ENCODE measurements around the gene TIPARP.
"Not testable (repeated sequence)": the region's sequence is repeated elsewhere in the genome, so short reads cannot be mapped to it uniquely, and the experiment has no call there.

Gene TIPARP

GRCh38 chr3:156707588-156707987 is 33.2 kb downstream of the TIPARP start:
- DNase-seq (ENCODE audit: low read depth in 2 of 3, low spot score in 2 of 3) = no peak

DNA sequence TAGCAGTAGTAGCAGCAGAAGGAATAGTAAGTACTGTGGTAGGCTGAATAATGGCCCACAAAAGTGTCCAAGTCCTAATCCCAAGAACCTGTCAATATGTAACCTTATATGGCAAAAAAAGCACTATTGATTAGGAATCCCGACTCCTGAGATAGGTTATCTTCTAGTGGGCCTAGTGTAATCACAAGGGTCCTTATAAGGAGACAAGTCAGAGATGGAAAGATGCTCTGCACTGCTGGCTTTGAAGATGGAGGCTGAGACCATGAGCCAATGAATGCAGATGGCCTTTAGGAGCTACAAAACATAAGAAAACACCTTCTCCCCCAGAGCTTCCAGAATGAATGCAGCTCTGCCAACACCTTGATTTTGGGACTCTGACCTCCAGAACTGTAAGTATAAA is 36.0 kb downstream of the TIPARP start:
- no peak for DNase-seq (ENCODE audit: low read depth in 2 of 3, low spot score in 2 of 3)

GRCh38 chr3:156711113-156711512 is 36.7 kb downstream of the TIPARP start:
- no peak for DNase-seq (ENCODE audit: low read depth in 2 of 3, low spot score in 2 of 3)

GRCh38 chr3:156711944-156712343 is 37.6 kb downstream of the TIPARP start:
- DNase-seq (ENCODE audit: low read depth in 2 of 3, low spot score in 2 of 3) = not testable (repeated sequence)

- no peak for DNase-seq (ENCODE audit: low read depth in 2 of 3, low spot score in 2 of 3)
Observed at GRCh38 chr3:156716105-156716862, 41.9 kb downstream of the TIPARP start.

DNA sequence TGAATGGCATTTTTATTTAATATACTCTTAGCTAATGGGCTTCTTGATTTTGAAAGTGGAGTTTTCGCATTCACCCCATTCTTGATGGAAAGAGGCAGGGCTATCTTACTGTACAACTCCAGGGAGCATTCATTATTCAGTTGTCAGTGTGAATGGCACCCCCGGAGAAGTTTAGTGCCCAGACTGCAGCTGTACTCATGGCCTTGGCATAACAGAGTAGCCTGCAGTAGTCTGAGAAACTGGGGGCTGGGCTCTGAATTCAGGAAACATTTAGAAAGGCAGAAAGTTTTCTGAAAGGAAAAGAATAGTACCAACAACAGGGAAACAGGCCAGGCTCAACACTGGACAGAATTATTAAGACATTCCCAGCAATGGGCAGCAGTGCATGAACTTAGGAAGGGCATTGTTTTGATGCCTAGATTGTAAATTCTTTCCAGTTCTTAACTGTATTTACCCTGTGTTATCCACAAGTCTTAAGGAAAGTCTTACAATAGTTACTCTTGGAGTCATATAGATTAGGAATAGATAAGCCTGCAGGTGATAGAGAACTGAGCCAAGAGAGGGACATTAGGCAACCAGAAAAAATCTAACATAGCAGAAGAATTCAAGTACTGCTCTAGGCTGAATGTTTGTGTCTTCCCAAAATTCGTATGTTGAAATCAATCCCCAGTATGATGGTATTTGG is 44.4 kb downstream of the TIPARP start:
- DNase-seq (ENCODE audit: low read depth in 2 of 3, low spot score in 2 of 3) = no peak

GRCh38 chr3:156720826-156721225 is 46.4 kb downstream of the TIPARP start:
- DNase-seq (ENCODE audit: low read depth in 2 of 3, low spot score in 2 of 3) = no peak

DNA sequence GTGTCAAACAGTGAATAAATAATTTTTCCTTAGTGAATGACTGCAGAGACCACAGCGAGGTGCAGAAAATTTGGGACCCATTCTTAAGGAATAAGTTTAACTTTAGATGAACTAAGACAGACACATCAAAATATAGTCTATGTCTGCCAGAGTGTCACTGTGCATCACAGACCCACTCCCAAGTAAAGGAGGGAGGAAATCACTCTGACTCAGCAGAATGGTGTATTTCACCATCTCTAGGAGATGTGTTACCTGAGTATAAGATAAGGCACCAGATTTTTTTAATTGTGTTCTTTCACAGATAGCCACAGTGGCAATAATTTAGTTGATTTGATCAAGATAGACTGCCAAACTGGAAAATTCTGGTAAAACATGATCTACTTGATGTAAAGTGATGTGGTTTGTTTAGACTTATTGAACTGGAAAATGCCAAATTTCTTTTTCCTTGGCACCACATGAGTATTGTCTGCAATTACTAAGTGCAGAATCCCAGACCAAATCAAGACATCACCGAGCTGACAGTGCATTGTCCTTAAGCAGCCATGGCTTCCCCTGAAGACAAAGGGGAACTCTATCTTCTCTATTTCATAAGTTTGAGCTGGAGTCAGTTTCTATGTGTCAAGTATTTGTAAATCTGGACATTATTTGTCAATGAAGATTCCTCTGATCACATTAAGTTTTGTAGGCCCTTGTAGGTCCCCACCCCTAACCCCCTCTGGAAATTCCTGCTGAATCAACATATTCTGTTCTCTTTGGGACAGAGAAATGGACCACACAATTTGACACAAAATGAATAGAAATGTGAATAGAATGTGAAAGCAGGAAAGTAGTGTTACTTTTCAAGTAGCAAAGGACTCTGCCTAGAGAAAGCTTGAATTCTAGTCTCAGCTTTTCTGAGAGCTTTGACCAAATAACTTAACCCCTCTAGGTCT is 47.6 kb downstream of the TIPARP start:
- DNase-seq (ENCODE audit: low read depth in 2 of 3, low spot score in 2 of 3) = no peak

- no peak for DNase-seq (ENCODE audit: low read depth in 2 of 3, low spot score in 2 of 3)
Observed at GRCh38 chr3:156723182-156723619, 48.8 kb downstream of the TIPARP start.

DNA sequence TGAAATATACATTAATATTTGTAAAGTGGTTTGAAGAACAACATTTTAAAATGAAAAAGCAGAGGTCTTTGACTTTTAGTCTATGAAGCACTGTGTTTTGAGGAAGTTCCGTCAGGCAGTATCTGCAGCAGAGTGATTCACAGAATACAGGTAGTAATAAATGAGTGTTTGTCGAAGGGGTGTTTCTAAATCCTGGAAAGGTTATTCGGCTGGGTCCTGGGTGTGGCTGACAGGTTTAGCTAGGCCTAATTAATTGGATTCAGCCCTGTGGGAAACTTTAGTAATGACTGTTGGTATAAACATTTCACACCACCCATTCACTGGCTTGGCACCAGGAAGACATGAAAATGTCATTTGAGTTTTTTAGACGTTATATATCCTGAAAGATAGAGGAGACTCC is 51.3 kb downstream of the TIPARP start:
- no peak for DNase-seq (ENCODE audit: low read depth in 2 of 3, low spot score in 2 of 3)

DNA sequence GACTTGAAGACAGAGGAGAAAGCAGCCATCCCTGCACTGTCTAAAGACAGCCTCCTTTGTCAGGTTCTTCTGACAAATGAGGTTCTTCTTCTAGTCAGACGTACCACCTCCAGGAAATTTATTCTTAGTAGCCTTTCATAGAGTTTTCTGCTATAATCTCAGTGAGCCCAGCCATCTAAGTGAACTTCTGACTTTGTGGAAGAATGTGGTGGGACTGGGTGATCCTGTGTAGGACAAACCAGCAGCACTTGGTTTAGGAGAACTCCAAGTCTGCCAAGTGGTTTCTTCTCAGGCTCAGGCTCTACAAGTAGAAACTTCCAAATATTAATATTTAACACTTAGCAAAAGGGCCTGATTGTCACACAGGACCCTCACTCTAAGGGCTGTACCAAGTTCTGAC is 52.1 kb downstream of the TIPARP start:
- DNase-seq (ENCODE audit: low read depth in 2 of 3, low spot score in 2 of 3) = no peak

DNA sequence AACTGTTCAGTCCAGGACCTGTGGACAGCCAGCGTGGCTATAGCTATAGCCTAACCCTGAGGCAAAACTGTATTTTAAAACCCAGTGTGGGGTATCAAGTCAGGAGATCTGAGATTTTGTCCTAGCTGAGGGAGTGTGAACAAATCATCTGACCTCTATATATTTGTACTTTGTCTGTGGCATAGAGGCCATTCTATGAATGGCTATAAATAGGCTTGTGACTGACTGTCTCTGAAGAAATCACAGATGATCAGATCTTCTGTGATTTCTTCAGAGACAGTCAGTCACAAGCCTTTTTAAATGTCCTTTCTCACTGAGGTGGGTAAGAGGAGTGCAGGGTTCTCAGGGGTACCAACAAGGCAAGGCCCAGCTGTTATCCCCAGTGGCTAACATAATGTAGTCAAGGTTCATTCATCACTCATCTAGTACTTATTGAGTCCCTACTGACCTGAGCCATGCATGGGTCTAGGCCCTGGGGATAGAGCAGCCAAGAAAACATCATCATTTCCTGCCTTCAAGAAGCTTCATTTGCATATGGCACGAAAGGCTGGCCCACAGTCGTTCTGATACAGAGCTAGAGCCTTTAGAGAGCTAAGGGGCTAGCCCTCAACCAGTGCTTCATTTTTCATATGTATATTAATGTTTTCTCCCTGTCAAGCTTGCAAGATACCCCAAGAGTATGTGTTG is 53.3 kb downstream of the TIPARP start:
- DNase-seq (ENCODE audit: low read depth in 2 of 3, low spot score in 2 of 3) = no peak

DNA sequence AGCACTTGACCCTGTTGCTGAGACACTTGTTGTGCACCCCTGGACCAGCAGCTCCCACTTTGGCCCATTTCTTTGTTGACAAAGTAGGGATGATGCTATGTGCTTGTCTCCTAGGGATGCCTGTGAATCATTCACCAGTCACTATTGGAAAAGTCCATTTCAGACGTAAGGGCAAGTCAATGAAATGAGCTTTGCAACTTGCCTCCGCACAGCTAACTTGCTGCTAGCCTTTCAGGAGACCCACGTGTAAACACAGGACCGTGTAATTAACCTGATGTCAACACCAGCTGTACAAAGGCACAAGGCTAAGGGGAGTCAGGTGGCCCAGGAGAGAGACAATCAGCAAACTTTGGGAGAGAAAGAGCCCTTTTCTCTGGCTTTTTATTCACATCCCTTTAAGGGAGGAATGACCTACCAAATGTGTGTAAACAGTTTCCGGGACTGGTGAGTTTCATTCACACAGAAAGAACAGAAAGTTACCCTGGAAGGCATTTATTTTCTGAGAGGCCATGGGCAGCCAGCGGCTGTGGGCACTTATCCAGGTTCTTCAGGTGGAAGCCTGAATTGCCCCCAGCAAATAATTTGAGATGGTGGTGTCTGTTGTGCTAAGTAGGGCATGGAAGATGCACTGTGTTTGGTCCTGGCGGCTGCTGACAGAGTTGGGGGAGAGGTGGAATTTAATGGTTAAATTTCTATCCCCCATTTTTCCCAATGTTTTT is 54.0 kb downstream of the TIPARP start:
- no peak for DNase-seq (ENCODE audit: low read depth in 2 of 3, low spot score in 2 of 3)

GRCh38 chr3:156729460-156730179 is 55.2 kb downstream of the TIPARP start:
- DNase-seq (ENCODE audit: low read depth in 2 of 3, low spot score in 2 of 3) = no peak

- DNase-seq (ENCODE audit: low read depth in 2 of 3, low spot score in 2 of 3) = no peak
Observed at GRCh38 chr3:156731813-156732212, 57.4 kb downstream of the TIPARP start.

DNA sequence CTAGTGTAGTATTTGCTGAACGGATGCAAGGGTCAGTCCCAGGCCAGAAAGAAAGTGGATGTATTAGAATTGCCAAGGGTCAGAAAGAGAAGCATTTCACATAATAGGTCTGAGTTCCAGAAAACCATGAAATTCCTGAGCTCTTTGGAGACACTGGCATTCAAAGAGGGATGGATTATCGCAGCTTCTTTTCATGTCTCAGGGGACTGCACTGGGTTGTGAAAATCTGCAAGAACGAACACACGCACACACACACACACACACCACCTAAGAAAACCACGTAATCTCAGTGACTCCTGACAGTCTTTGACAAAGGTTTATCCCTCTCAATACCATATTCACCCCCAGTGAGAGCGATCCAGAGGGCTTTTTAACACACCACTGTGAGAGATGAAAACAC is 57.9 kb downstream of the TIPARP start:
- DNase-seq (ENCODE audit: low read depth in 2 of 3, low spot score in 2 of 3) = no peak

- DNase-seq (ENCODE audit: low read depth in 2 of 3, low spot score in 2 of 3) = no peak
Observed at GRCh38 chr3:156732715-156733421, 58.5 kb downstream of the TIPARP start.

DNA sequence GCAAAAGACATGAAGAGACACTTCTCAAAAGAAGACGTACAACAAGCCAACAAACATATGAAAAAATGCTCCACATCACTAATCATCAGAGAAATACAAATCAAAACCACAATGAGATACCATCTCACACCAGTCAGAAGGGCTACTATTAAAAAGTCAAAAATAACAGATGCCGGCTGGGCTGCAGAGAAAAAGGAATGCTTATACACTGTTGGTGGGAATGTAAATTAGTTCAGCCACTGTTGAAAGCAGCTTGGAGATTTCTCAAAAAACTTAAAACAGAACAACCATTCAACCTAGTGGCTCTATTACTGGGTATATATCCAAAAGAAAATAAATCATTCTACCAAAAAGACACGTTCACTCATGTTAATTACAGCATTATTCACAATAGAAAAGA is 60.3 kb downstream of the TIPARP start:
- DNase-seq (ENCODE audit: low read depth in 2 of 3, low spot score in 2 of 3) = not testable (repeated sequence)

GRCh38 chr3:156735471-156735870 is 61.1 kb downstream of the TIPARP start:
- DNase-seq (ENCODE audit: low read depth in 2 of 3, low spot score in 2 of 3) = no peak
